Endodermal cell (in vitro differentiated cells): ENCODE data around the gene GSX2. TPM values are rescaled to one million over a fixed set of nuclear protein-coding genes. Genes with fewer than 3 reads are reported as not detected.

Source experiments
- DNase-seq: peaks from one replicate; pipeline ENCODE4 v3.0.0-alpha.2; 2017
- H3K27ac ChIP-seq: 2 replicates; pipeline ENCODE4 v1.5.1; 2013; ENCODE audit warnings: mild to moderate bottlenecking, low read depth, low read length, moderate library complexity
- H3K27me3 ChIP-seq: 2 replicates; pipeline ENCODE4 v1.6.1; 2013; ENCODE audit warnings: mild to moderate bottlenecking, low read length, moderate library complexity; ENCODE audit not compliant: insufficient read depth, control insufficient read depth, poor library complexity, severe bottlenecking
- H3K36me3 ChIP-seq: 2 replicates; pipeline ENCODE4 v1.7.0; 2013; ENCODE audit warnings: mild to moderate bottlenecking, low read length, moderate library complexity; ENCODE audit not compliant: control insufficient read depth, insufficient read depth
- H3K4me1 ChIP-seq: one replicate; pipeline ENCODE4 v1.7.0; 2013; ENCODE audit warnings: low read length; ENCODE audit not compliant: control insufficient read depth, insufficient read depth
- H3K4me3 ChIP-seq: 2 replicates; pipeline ENCODE4 v1.5.1; 2013; ENCODE audit warnings: mild to moderate bottlenecking, low read length, moderate library complexity
- H3K9ac ChIP-seq: 2 replicates; pipeline ENCODE4 v1.6.1; 2013; ENCODE audit warnings: mild to moderate bottlenecking, low read length, moderate library complexity; ENCODE audit not compliant: poor library complexity, severe bottlenecking; ENCODE audit errors: extremely low read depth
- H3K9me3 ChIP-seq: 2 replicates; pipeline ENCODE4 v1.6.1; 2013; ENCODE audit warnings: mild to moderate bottlenecking, low read length, moderate library complexity; ENCODE audit not compliant: control insufficient read depth
- H3K27ac Mint-ChIP-seq: 2 replicates; pipeline ENCODE4 v1.8.0; 2020; ENCODE audit warnings: mixed read lengths
- H3K27me3 Mint-ChIP-seq: 2 replicates; pipeline ENCODE4 v1.8.0; 2021; ENCODE audit warnings: mild to moderate bottlenecking, mixed read lengths; ENCODE audit not compliant: insufficient read depth
- H3K36me3 Mint-ChIP-seq: 2 replicates; pipeline ENCODE4 v1.8.0; 2020; ENCODE audit warnings: low read depth, mixed read lengths
- H3K4me1 Mint-ChIP-seq: 2 replicates; pipeline ENCODE4 v1.8.0; 2020; ENCODE audit warnings: mixed read lengths
- H3K4me3 Mint-ChIP-seq: 2 replicates; pipeline ENCODE4 v1.8.0; 2020; ENCODE audit warnings: mild to moderate bottlenecking, moderate library complexity, mixed read lengths
- H3K9me3 Mint-ChIP-seq: 2 replicates; pipeline ENCODE4 v1.8.0; 2020; ENCODE audit warnings: mild to moderate bottlenecking, mixed read lengths
- CTCF ChIP-seq: fragments of 200-600 bp; sonication (generic); conservative IDR thresholded peaks from 2 replicates; pipeline ENCODE4 v1.5.0; 2021; ENCODE audit warnings: antibody characterized with exemption, mild to moderate bottlenecking
- WGBS, 2 experiments: methylation state at CpG; one replicate each; pipeline versions ENCODE4 v1.1.5 to v1.1.7; 2013; ENCODE audit warnings: missing lambda C conversion rate in 2 of 2, mixed read lengths in 1 of 2; ENCODE audit not compliant: insufficient coverage in 1 of 2, insufficient read length in 1 of 2; 5-methylcytosine and 5-hydroxymethylcytosine counted together
- total RNA-seq, 2 donors: library from RNA; stranded (reverse); fragmentation: NEBNext Ultra II Directional in 1 of 2; extraction: Animal tissue kit (Norgen Biotek cat#: 25700) in 1 of 2; gene quantifications; 2 replicates in 1 of 2; 3 replicates in 1 of 2; pipeline ENCODE4 v1.2.1, GENCODE V29; 2021

Gene GSX2
- total RNA-seq, 2 donors from 2014 or later, result not detected

DNA sequence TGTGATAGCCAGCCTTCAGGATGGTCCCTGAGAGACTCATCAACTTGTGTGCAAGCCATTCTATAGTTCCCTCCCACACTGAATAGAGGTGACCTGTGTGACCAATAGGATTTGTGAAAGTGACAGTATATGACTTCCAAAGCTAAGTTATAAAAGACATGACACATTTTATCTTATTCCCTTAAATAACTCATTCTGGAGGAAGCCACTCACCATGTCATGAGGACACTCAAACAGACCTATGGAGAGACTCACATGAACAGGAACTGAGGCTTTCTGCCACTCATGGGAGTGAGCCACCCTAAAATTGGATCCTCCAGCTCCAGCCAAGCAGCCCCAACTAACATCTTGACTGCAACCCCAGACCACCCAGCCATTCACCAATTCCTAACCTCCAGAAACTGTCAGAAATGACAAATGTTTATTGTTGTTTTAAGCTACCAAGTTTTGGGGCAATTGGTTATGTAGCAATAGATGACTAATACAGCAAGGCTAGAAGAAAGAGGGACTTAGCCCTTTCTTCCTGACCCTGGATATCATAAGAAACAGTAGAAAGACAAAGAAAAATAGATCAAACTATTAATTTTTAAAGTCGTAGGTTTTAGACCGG lies 26.6 kb upstream of the GSX2 start:
- WGBS, 2 experiments, result 99 to 100% methylated on average over 2 of the region's 2 CpGs
- no peak for TF ChIP-seq CTCF
- no peaks in the 10 kb centered on the region for H3K36me3 Mint-ChIP-seq

DNA sequence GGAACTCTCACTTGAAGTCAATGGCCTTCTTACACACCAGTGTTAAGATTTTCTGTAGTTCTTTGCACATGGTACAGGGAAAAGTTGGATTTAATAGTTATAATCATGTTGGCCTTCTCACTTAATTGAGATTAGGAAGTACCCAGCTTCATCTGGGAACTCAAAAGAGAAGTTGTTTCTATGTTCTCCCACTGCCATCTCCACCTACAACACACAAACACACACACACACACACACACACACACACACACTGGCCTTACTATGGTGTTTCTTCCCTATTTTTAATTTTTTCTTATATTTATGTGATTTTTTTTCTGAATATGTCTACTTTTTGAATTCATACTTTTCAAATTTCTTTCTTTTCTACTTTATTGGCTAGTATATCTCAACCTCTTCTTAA lies 25.6 kb upstream of the GSX2 start:
- H3K36me3 Mint-ChIP-seq, result no peaks in the 10 kb centered on the region
- H3K4me3 Mint-ChIP-seq, result no peak overlapping the region
- peaks cover 7% of the 10 kb centered on the region for H3K27me3 Mint-ChIP-seq
- DNase-seq, result no peak
- H3K9me3 ChIP-seq, result no peaks in the 10 kb centered on the region
- H3K27me3 ChIP-seq, result no peaks in the 10 kb centered on the region
- no peaks in the 10 kb centered on the region for H3K4me1 Mint-ChIP-seq
- H3K4me1 ChIP-seq, result no peaks in the 10 kb centered on the region
- H3K27ac Mint-ChIP-seq, result no peak overlapping the region
- H3K27ac ChIP-seq, result no peak overlapping the region
- TF ChIP-seq CTCF, result no peak
- no peak overlapping the region for H3K9ac ChIP-seq
- H3K4me3 ChIP-seq, result no peak overlapping the region
- no peaks in the 10 kb centered on the region for H3K36me3 ChIP-seq
- H3K9me3 Mint-ChIP-seq, result no peaks in the 10 kb centered on the region

More for the DNA sequence above, 26.6 kb upstream of the GSX2 start:
- no peaks in the 10 kb centered on the region for H3K27me3 ChIP-seq
- no peaks in the 10 kb centered on the region for H3K4me1 Mint-ChIP-seq
- no peak overlapping the region for H3K4me3 ChIP-seq
- H3K4me3 Mint-ChIP-seq, result no peak overlapping the region
- no peak overlapping the region for H3K9ac ChIP-seq
- no peaks in the 10 kb centered on the region for H3K9me3 Mint-ChIP-seq
- no peaks in the 10 kb centered on the region for H3K36me3 ChIP-seq
- peaks cover 7% of the 10 kb centered on the region for H3K27me3 Mint-ChIP-seq
- H3K9me3 ChIP-seq, result no peaks in the 10 kb centered on the region
- no peak overlapping the region for H3K27ac ChIP-seq
- DNase-seq, result no peak
- H3K27ac Mint-ChIP-seq, result no peak overlapping the region
- no peaks in the 10 kb centered on the region for H3K4me1 ChIP-seq

DNA sequence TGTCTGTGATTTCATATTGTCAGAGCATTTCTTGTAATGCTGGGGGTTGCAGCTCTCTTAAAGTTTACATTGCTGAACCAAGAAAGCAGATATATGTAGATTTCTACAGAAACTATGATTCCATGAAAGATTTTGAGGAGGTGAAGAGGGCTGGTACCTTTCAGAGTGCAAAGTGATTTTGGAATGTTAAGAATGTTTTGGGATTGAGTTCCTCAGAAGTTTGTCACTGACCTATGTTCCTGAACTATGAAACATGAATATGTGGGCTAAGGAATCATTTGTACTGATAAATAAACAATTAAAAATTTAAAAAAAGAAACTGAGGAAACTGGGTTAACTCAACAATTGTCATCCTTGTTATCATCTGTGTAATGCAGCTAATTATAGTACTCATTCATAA lies 23.3 kb upstream of the GSX2 start:
- no peaks in the 10 kb centered on the region for H3K36me3 Mint-ChIP-seq

More for the DNA sequence above, 23.3 kb upstream of the GSX2 start:
- Histone ChIP-seq H3K9ac (no peak overlapping the region), H3K4me1 (no peaks in the 10 kb centered on the region), H3K27me3 (no peaks in the 10 kb centered on the region), H3K9me3 (no peaks in the 10 kb centered on the region), H3K4me3 (no peak overlapping the region), H3K27ac (no peak overlapping the region), H3K36me3 (no peaks in the 10 kb centered on the region)
- no peaks in the 10 kb centered on the region for H3K4me1 Mint-ChIP-seq
- H3K27ac Mint-ChIP-seq, result no peak overlapping the region
- no peak overlapping the region for H3K4me3 Mint-ChIP-seq
- no peak for TF ChIP-seq CTCF
- no peaks in the 10 kb centered on the region for H3K9me3 Mint-ChIP-seq
- DNase-seq, result no peak
- peaks cover 9% of the 10 kb centered on the region for H3K27me3 Mint-ChIP-seq
